Heart left ventricle (tissue), 13 donors: ENCODE data around the gene SRD5A3.

Source experiments
- CTCF ChIP-seq, 12 donors: fragments of 200-600 bp; sonication (generic) in 4 of 12; IDR thresholded peaks; one replicate each; pipeline versions ENCODE4 v1.5.0 to v1.8.0; 2018 to 2022; ENCODE audit warnings: antibody characterized with exemption in 12 of 12, mild to moderate bottlenecking in 5 of 12
- POLR2A ChIP-seq, 2 donors: fragments of 450-650 bp; IDR thresholded peaks; one replicate each; pipeline ENCODE4 v1.6.1; 2017; ENCODE audit warnings: antibody characterized with exemption in 2 of 2, mild to moderate bottlenecking in 2 of 2, moderate library complexity in 2 of 2
- donor health status: ischemic (EF 13 %, LVEDD 7.1; RV severe dilation, severe dysfunction).
- donor health status: DM: no; HTN: yes; CAD: no.
- donor health status: DM: no; HTN: no; CAD: no.
- donor health status: ischemic (EF 25% LVEDD 6.9; RV normal size, moderate dysfunction).
- donor health status: ischemic (EF 25% LVEDD 5.7; RV mildly dilated, moderate dysfunction).
- donor health status: ischemic (EF 35%, LVEDD 5.7; RV mildly dilated, moderate dysfunction).
- donor health status: nonischemic (EF 11% LVEDD 7.7; RV severe dilation, severe dysfunction).
- donor health status: DM: yes; HTN: yes; CAD: no.
- donor health status: PGD.
- donor health status: ischemic (EF 29% LVEDD 5.4; RV normal size, mild dysfunction).
- donor health status: nonischemic (EF 23%, LVEDD 6.1; RV moderate dilation, normal function).

- TF ChIP-seq CTCF (IDR thresholded peaks at IDR 0.05) = no peak
- no peak for TF ChIP-seq POLR2A (IDR thresholded peaks at IDR 0.05)
Measured at GRCh38 chr4:55411621-55412020, 65.6 kb downstream of the SRD5A3 start.
